Ishikawa (cell line): ENCODE results near the gene KLHL35.

ENCODE experiments used
- CEBPB ChIP-seq: IDR thresholded peaks from 2 replicates; pipeline ENCODE4 v1.6.1; 2012
- CREB1 ChIP-seq: IDR thresholded peaks from 2 replicates; pipeline ENCODE4 v1.6.1; 2012; ENCODE audit warnings: low read depth
- EGR1 ChIP-seq: IDR thresholded peaks from 2 replicates; pipeline ENCODE4 v1.6.1; 2012
- EP300 ChIP-seq: IDR thresholded peaks from 2 replicates; pipeline ENCODE4 v1.6.1; 2012; ENCODE audit warnings: borderline replicate concordance
- FOXM1 ChIP-seq: IDR thresholded peaks from 2 replicates; pipeline ENCODE4 v1.6.1; 2012; ENCODE audit warnings: low read depth, borderline replicate concordance
- NFIC ChIP-seq: IDR thresholded peaks from 2 replicates; pipeline ENCODE4 v1.6.1; 2012
- RAD21 ChIP-seq: IDR thresholded peaks from 2 replicates; pipeline ENCODE4 v1.6.1; 2012; ENCODE audit warnings: low read depth
- TAF1 ChIP-seq: IDR thresholded peaks from 2 replicates; pipeline ENCODE4 v1.6.1; 2012; ENCODE audit warnings: low read depth, mild to moderate bottlenecking
- TCF12 ChIP-seq: IDR thresholded peaks from 2 replicates; pipeline ENCODE4 v1.6.1; 2012; ENCODE audit warnings: low read depth
- TEAD4 ChIP-seq: IDR thresholded peaks from 2 replicates; pipeline ENCODE4 v1.6.1; 2012
- YY1 ChIP-seq: IDR thresholded peaks from 2 replicates; pipeline ENCODE4 v1.6.1; 2012; ENCODE audit warnings: low read depth
- ZBTB7A ChIP-seq: IDR thresholded peaks from 2 replicates; pipeline ENCODE4 v1.6.1; 2012; ENCODE audit warnings: low read depth
- TF ChIP-seq, protein P1 (sequence below): IDR thresholded peaks from 2 replicates; pipeline ENCODE4 v1.6.1; 2012; ENCODE audit warnings: low read depth, mild to moderate bottlenecking
- TF ChIP-seq, protein P2 (sequence below): IDR thresholded peaks from 2 replicates; pipeline ENCODE4 v1.6.1; 2012
- TF ChIP-seq, protein P3 (sequence below): IDR thresholded peaks from 2 replicates; pipeline ENCODE4 v1.6.1; 2012

KLHL35 gene

DNA sequence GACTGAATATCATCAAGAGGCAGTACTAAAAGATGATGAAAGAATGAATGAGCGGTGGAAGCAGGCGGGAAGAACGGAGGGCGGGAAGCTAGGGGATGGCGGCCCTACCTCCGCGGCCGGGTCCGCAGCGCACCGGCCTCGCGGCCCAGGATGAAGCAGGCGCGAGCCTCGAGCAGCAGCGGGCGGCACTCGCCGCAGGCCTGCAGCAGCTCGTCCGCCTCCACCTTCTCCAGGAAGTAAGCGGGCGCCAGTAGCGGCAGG, 3.4 kb downstream of the KLHL35 start:
- TF ChIP-seq RAD21 (no peak), TAF1 (no peak), NFIC (no peak), CEBPB (no peak), TEAD4 (no peak), EP300 (no peak), EGR1 (no peak), ZBTB7A (no peak), TCF12 (no peak), CREB1 (no peak), YY1 (no peak), FOXM1 (no peak)
- TF ChIP-seq, protein P1, sequence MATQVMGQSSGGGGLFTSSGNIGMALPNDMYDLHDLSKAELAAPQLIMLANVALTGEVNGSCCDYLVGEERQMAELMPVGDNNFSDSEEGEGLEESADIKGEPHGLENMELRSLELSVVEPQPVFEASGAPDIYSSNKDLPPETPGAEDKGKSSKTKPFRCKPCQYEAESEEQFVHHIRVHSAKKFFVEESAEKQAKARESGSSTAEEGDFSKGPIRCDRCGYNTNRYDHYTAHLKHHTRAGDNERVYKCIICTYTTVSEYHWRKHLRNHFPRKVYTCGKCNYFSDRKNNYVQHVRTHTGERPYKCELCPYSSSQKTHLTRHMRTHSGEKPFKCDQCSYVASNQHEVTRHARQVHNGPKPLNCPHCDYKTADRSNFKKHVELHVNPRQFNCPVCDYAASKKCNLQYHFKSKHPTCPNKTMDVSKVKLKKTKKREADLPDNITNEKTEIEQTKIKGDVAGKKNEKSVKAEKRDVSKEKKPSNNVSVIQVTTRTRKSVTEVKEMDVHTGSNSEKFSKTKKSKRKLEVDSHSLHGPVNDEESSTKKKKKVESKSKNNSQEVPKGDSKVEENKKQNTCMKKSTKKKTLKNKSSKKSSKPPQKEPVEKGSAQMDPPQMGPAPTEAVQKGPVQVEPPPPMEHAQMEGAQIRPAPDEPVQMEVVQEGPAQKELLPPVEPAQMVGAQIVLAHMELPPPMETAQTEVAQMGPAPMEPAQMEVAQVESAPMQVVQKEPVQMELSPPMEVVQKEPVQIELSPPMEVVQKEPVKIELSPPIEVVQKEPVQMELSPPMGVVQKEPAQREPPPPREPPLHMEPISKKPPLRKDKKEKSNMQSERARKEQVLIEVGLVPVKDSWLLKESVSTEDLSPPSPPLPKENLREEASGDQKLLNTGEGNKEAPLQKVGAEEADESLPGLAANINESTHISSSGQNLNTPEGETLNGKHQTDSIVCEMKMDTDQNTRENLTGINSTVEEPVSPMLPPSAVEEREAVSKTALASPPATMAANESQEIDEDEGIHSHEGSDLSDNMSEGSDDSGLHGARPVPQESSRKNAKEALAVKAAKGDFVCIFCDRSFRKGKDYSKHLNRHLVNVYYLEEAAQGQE, result no peak
- TF ChIP-seq, protein P2, sequence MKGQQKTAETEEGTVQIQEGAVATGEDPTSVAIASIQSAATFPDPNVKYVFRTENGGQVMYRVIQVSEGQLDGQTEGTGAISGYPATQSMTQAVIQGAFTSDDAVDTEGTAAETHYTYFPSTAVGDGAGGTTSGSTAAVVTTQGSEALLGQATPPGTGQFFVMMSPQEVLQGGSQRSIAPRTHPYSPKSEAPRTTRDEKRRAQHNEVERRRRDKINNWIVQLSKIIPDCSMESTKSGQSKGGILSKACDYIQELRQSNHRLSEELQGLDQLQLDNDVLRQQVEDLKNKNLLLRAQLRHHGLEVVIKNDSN, result no peak
- TF ChIP-seq, protein P3, sequence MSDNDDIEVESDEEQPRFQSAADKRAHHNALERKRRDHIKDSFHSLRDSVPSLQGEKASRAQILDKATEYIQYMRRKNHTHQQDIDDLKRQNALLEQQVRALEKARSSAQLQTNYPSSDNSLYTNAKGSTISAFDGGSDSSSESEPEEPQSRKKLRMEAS, result no peak

DNA sequence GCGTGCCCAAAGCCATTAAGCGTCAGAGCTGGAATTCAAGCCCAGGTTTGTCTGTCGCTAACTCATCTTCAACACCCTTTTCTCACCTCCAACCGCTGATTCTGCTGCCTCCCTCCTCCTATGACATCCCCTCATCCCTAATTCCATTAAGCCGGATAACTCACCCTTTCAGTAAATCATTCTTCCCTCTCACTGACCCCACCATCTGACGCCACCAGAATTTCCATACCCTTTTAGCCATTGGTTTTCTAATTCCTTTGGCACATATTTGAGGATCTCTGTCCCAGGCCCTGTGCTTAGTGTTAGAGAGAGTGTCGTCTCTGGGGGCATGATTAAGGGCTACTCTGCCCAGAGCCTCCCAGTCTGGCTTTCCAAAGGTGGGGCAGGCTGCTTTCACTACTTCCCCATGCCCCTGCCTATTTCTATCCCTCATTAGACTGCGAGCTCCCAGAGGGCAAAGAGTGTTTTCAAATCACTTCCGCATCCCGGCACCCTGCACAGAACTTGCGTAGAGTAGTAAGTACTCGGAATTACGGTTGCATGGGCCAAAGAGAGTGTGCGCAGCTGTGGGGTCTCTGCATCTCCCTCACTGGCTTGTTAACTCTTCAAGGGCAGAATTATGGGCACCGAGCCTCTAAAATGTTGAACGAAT, 3.9 kb downstream of the KLHL35 start:
- TF ChIP-seq FOXM1 (no peak), TEAD4 (no peak), YY1 (no peak), NFIC (no peak), EP300 (no peak)
- TF ChIP-seq, protein P1, result no peak

DNA sequence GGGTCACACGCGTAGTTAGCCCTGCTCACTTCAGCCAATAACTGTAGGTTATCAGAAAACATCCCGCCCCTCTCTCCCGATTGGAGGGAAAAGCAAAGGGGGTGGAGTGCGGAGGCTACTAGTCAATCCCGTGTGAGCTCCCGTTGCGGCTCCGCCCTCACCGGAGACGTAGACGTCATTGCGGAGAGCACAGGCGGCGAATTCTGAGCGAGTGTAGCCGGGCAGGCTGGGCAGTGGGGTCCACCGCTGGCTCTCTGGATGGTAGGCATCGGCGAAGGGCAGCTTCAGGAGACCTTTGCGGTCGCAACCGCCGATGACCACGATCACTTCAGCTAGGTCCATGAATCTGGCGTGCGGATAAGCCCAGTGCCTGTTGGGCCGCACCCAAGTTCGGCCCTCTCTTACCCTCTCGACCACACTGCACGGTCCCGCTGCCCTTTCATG, 4.7 kb downstream of the KLHL35 start:
- TF ChIP-seq, protein P3, result no peak
- TF ChIP-seq TCF12 (no peak), RAD21 (no peak), FOXM1 (no peak), TEAD4 (no peak), CREB1 (no peak), TAF1 (no peak)

DNA sequence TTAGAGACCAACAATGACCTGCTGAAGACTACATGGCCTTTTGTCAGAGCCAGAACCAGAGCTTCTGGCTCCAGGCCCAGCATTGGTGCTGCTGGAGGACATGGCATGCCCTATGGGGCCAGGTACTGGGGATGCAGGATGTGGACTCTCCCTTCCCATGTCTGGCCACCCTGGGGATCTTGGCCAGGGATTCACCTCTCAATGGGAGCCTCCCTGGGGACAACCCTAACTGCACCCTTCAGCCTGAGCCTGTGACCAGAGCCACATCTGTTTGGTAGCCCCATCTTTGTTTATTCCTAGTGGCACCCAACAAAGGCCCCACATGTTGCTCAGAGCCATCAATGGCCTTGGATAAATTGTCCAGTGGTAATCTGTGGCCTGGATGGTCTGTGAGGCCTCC, 5.8 kb downstream of the KLHL35 start:
- TF ChIP-seq EGR1, result no peak
- TF ChIP-seq TEAD4, result no peak
- no peak for TF ChIP-seq CEBPB
- TF ChIP-seq TCF12, result no peak
- TF ChIP-seq, protein P2, result no peak
- no peak for TF ChIP-seq ZBTB7A
- TF ChIP-seq FOXM1, result no peak
- TF ChIP-seq, protein P1, result no peak
- no peak for TF ChIP-seq EP300
- TF ChIP-seq NFIC, result no peak
- no peak for TF ChIP-seq CREB1
- no peak for TF ChIP-seq TAF1
- TF ChIP-seq RAD21, result no peak
- no peak for TF ChIP-seq YY1
- TF ChIP-seq, protein P3, result no peak

DNA sequence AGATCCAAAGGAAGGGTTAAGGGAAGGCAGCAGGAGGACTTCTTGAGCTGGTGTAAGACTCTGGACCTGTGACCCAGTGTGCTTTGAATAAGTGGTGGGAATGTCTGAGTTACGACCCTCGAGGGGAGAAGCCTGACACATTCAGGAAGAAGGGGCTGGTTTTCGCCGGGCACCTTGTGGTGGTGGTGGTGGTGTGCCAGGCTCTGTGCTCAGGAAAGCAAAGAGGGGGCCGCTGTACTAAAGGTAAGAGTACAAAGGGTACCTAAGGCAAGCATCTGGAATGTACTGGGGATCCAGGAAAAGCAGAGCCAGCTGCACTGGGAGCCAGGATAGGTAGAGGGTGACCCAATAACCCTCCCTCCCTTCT, 6.3 kb downstream of the KLHL35 start:
- TF ChIP-seq ZBTB7A (no peak), TEAD4 (no peak), EP300 (no peak), TAF1 (no peak), EGR1 (no peak), YY1 (no peak)
- TF ChIP-seq, protein P1, result no peak
